HT-29 (cell line): Measurements from ENCODE around the gene ZCCHC7. TPM values are rescaled to one million over a fixed set of nuclear protein-coding genes. Genes with fewer than 3 reads are reported as not detected.
"Not testable (repeated sequence)": the region's sequence is repeated elsewhere in the genome, so short reads cannot be mapped to it uniquely, and the experiment has no call there.

Experiments
- DNase-seq: peaks from one replicate; pipeline ENCODE4 v3.0.0-alpha.2; 2015; ENCODE audit warnings: low spot score
- total RNA-seq: library from RNA; depleted of rRNA; stranded (reverse); fragments of >200 nt; shearing (Covaris generic); gene quantifications from 2 replicates; pipeline ENCODE4 v1.2.3, GENCODE V29; 2014

ZCCHC7 gene
- total RNA-seq, 1 experiment from 2014 or later: 4.6 TPM

DNA sequence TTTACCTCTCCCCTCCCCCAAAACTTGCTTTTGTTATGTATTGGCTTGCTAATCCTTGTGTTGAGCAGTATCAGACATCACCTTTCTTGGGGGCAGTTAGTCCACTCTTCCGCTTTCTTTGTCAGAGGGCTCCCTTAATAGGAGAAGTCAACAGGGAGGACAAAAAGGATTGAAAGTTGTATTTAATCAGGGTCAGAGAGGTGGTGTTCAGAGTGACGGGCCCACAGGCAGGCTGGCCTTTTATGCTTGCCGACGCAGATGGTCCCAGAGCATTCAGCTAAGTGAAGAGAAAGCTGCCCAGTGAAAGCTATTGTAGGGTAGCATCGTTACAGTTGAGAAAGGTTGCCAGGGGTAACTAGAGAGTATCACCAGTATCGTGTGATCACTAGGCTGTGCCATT lies 131.1 kb downstream of the ZCCHC7 start:
- DNase-seq: no peak

DNA sequence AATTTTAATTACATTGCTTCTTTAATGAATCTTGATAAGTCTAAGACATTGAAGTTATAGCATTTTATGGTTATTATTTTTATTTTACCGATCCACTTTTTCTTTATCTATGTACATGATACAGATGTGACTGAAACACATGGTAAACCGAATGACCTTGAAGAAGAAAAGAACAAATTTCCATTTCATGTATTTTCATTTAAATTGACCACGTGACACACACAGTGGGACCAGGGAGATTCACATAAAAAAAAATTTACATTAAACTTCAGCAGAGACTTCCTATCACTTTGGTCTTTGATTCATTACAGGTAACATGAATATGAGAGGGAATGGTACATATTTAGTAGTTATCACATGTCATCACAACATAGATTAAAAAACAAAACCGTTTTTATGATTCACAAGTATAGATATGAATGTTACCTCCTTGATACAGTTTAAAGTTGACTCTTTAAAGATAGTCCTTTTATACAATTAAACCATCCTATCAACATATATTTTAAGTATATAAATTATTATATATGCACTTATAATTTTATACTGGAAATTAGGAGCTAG lies 133.1 kb downstream of the ZCCHC7 start:
- DNase-seq: no peak

DNA sequence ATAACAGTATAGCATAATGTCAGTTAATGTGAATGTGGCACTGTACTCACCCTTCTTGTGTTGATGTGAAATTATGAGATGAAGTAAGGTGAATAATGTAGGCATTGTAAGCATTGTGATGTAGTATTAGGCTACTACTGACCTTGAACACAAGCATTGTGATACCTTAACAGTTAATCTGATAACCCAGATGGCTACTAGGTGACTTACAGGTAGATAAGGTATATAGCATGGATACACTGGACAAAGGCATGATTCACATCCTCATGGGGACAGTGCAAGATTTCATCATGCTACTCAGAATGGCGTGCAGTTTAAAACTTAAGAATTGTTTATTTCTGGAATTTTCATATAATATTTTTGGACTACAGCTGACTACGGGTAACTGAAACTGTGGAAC lies 134.8 kb downstream of the ZCCHC7 start:
- no peak for DNase-seq

DNA sequence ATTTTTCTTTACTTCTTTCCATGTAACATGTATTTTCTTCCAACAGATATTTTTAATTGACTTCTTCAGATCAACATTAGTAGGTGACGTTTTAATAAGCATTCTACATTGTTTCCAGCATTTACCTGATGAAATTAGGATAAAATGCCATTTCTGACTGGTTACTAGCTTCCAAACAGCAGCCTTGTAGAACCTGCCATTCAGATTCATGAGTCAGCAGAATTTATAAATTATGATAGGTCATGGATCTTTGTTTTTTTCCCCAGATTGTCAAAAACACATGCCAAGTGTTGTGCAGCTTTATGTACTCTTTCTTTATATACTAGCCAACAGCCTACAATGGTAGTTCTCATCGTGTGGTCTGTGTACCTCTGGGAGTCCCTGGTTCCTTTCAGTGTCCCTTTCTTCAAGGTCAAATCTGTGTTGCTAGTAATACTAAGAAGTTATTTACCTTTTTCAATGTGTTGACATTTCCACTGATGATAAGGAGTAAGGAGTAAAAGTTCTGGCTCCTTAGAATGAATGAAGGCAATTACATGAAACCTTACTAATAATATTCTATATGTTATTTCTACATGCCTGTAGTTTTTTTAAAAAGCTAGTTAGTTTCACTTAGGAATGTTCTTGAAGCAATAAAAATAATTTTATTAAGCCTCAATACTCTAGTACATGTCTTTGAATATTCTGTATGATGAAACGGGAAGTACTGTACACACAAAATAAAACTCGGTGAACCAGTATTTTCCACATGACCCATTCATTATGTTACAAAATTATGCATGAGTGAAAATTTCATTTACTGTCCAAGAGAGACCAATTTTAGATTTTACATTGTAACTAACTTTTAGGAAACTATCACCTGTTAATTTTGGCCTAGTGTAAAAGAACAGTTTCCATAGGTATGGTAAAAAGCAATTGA lies 135.8 kb downstream of the ZCCHC7 start:
- DNase-seq: no peak

DNA sequence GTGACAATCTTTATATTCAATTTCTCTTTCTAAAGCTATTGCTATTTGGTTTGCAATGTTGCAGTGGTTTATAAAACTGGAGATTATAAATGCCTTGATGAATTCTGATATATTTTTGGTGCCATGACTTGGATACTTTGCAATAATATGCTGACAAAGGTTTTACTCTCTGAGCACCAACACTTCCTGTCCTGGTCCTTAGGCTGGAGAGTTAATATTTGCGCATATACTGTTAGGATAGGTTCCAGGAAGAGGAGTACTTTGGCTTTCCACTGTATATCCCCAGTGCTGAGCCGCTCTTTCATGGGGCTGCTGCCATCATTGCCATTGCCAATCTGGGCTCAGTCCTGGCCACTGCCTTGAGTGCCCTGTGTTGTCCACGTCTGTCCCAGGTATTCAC lies 139.6 kb downstream of the ZCCHC7 start:
- DNase-seq: no peak

DNA sequence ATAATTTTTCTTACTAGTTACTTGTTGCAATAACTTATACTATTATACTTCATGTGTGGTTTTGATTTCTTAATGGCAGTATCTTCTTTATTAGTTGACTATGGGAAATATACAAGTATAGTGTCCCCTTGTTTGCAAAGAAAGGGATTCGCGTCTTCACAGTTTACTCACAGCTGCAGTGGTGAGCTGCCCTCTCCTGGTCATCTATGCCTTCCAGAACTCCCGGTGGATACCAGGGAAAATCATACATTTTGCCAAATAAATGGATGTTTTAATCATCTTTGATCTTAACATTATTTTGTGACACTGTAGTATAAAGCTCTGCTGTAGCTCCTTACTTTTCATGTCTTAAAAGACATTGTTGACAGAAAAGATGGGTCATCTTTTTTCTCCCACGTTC lies 142.0 kb downstream of the ZCCHC7 start:
- DNase-seq: peak; percentile 10

DNA sequence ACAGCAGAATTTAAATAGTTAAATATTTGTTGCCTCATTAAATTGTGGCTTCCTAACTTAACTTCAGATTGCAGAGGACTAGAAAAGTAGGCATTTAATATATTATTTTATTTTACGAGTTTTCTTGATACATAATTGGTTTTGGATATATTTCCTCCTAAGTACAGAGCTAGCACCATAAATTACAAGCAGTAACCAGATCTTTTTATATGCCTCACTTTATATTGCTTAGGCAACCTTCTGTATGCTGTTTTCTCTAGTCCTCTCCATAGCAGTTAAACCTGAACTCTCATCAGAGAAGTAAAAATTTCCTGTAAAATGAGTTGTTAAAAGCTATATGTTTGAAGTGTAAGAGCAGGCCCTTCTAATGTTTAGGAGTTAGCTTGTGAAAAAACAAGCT lies 144.2 kb downstream of the ZCCHC7 start:
- no peak for DNase-seq

DNA sequence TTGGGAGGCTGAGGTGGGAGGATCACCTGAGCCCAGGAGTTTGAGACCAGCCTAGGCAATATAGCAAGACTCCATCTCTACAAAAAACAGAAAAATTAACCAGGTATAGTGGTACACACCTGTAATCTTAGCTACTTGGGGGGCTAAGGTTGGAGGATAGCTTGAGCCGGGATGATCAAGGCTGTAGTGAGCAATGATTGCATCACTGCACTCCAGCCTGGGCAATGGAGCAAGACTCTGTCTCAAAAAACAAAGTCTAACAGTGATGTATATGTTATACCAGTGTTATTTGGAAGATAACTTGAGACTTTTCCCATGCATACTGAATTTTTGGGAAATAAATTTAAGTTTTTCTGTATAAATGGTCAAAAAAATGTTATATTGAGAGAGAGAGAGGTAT lies 146.3 kb downstream of the ZCCHC7 start:
- no peak for DNase-seq

DNA sequence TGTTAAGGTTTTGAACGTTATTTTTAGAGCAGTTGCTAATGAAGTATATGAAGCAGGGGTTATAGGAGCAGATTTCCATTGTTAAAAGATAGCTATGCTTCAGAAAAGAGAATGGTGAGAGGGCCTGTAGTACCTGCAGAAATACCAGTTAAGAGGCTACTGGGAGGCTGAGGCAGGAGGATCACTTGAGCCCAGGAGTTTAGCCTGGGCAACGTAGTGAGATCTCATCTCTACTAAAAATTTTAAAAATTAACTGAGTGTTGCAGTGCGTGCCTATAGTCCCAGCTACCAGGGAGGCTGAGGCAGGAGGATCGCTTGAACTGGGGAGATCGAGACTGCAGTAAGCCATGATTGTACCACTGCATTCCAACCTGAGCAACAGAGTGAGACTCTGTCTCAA lies 148.8 kb downstream of the ZCCHC7 start:
- DNase-seq: no peak

DNA sequence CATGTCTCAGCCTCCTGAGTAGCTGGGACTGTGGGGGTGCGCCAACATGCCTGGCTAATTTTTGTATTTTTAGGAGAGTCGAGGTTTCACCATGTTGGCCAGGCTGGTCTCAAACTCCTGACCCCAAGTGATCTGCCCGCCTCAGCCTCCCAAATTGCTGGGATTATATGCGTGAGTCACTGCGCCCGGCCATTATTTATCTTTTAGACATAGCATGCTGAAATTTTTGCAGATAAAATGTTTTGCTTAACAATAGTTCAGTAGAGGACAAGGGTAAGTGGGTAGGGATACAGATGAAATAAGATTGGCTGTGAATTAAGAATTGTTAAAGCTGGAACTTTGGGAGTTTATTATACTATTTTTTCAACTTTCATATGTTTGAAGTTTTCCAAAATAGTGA lies 151.3 kb downstream of the ZCCHC7 start:
- DNase-seq: no peak

DNA sequence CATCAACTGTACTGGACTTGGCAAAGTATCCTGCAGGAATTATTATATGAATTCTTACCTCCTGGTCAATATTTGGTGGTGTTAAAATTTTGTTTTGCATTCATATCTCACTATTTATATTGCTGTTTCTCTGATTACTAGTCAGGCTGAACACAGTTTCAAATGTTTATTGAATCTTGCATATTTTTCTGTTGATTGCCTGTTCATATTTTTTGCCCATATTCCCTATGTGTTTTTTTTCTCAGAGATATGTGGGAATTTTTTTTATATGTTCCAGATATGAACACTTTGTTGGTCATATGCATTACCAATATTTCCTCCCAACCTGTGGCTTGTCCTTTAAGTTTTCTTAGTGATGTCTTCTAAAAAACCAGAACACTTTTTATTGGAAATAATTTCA lies 153.2 kb downstream of the ZCCHC7 start:
- no peak for DNase-seq

DNA sequence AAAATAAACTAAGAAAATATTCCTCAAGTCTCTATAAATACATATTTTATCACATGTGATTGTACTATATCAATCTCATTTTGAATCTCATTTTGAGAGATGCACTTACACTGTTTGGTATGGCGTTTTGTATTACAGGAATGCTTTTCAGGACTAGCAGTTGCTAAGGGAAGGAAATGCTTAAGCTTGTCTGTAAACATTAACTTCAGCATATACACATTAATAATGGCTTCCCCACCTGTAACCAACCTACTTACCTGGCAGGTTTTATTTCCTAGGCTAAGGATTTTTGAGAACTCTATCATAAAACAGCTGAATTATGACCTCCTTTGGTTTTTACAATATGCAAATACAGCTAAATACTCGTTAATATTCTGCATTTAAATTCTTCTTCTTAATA lies 161.2 kb downstream of the ZCCHC7 start:
- DNase-seq: no peak

DNA sequence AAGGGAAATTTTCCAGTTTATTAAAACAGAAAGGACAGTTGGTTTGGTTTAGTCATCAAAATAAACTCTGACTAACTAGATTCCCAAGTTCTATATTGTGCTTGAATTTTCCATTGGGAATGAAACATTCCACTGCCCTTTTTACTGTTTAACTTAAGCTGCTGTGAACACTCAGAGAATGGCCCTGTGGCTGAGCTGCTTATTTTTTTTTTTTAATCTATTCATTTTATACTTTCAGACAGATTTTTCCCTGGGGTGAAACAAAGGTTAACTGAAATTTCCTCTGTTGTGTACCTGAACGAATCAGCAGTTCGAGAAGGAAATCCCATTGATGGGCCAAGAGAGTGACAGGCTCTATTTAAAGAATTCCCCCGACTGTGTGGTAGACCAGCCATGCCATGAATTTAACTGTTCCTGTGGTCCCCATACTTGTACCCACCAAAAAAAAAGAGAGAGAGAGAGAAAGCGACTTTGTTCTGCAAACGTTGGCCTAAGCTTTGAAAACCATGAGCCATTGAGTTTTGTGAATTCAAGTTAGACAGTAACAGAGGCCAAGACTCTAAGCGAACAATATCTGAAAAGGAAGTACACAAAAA lies 163.5 kb downstream of the ZCCHC7 start:
- DNase-seq: no peak

DNA sequence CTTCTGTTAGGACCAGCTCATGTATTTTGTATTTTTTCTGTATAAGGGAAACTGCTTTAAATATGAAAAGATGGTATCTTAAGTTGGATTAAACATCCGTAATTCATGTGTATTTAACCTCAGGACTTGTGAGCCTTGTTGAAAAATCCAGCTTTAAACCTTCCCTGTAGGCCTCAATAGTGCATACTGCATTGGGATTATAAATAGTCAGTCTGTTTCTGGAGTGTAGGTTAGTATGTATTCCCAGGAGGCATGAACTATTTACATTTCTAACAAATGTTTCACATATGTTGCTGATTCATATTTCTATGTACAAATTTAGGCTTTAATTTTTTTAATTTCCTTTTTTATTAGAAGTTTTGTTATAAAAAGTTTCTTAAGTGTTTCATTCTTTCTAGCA lies 164.3 kb downstream of the ZCCHC7 start:
- DNase-seq: no peak

DNA sequence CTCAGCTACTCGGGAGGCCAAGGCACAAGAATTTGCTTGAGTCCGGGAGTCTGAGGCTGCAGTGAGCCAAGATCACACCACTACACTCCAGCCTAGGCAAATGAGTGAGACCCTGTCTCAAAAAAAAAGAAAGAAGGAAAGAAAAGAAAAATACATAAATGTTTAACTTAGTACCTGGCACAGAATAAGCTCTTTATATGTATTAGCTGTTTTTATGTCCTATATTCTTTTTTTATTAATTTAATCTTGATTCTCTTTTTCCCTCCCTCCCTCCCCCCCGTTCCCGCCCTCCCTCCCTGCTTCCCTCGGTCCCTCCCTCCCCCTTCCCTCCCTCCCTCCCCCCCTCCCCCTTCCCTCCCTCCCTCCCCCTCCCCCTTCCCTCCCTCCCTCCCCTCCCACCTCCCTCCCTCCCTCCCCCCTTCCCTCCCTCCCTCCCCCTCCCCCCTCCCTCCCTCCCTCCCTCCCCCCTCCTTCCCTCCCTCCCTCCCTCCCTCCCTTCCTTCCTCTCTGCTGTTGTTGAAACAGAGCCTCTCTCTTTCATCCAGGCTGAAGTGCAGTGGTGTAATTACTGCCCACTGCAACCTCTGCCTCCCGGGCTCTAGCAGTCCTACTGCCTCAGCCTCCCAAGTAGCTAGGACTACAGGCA lies 166.3 kb downstream of the ZCCHC7 start:
- DNase-seq: no peak

DNA sequence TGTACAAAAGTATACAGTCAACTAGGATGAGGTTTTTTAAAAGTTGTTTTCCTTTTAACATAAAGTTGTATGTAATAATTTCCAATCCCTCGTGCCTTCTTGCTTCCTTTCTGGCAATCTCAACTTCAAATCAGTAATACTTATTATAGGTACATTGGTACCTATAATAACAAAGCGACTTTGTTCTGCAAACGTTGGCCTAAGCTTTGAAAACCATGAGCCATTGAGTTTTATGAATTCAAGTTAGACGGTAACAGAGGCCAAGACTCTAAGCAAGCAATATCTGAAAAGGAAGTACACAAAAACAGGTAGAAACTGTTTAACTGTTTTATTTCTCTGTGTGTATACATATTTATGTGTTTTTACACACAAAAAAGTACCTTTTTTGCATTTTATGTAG lies 166.9 kb downstream of the ZCCHC7 start:
- DNase-seq: no peak

DNA sequence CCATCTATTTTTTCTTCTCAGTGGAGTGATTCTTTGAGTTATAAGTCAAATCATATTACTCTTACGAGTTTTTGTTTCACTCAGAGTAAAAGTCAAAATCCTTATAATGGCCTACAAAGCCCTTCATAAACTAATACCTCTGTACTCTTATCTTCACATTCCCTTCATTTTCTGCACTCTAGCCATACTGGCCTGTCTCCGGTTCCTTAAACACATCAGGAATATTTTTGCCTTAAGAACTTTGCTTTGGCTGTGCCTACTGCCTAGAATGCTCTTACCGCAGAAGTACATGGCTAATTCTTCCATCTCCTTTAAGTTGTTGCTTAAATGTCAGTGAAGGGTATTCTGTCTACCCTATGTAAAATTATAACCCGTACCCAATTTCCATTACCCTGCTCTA lies 169.3 kb downstream of the ZCCHC7 start:
- DNase-seq: no peak

DNA sequence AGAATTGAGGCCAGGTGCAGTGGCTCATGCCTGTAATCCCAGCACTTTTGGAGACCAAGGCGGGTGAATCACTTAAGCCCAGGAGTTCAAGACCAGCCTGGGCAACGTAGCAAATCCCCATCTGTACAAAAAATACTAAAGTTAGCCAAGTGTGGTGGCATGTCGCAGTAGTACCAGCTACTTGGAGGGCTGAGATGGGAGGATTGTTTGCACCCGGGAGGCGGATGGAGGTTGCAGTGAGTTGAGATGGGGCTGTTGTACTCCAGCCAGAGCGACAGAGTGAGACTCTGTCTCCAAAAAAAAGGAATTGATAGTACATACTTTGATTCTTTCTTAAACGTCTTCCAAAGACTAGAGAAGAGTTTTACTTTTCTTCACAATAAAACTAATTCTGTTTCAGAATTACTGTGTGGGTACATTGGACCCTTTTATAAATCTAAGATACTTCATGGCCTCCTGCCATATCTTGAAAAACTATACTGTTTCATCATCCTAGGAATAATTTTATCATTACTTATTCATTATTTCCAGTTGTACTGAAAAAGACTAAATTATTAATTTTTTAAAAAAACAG lies 170.1 kb downstream of the ZCCHC7 start:
- no peak for DNase-seq

DNA sequence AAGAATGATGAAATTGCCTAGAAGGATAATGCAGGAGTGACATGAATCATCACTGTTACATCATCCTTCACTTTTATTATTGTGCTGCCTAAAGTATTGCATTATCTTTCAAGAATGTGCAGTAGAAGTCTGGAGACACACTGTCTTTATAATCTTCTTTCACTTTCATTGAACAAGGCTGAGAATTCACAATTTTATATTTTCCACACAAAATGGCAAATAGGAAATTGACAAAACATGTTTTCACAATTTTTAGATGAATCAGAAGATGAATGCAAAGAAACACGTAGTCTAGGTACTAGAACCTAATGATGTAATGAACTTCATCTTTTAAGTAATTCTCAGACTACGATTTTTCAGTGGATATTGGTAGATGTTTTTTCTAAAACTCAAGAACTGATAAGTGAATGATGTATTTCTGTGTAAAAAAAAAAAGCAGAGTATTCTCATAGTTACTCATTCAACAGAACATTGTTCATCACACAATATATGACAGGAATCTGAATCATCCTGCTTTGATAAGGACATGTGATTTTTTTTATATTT lies 170.6 kb downstream of the ZCCHC7 start:
- no peak for DNase-seq

DNA sequence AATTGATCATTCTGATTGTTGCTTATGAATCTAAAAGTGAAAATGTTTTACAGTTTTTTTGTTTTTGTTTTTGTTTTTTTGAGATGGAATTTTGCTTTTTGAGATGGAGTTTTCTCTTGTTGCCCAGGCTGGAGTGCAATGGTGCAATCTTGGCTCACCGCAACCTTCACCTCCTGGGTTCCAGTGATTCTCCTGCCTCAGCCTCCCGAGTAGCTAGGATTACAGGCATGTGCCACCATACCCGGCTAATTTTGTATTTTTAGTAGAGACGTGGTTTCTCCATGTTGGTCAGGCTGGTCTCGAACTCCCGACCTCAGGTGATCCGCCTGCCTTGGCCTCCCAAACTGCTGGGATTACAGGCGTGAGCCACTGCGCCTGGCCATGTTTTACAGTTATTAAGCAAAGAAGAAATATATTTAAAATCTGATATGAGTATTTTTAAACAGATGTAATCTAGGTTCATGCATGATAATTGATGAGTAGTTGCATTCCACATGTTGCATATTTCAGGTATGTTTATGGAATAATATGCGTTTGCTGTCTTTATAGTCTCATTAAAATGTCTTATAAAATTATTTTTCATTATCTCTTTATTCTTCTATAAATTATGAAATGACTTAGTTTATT lies 171.4 kb downstream of the ZCCHC7 start:
- not testable (repeated sequence) for DNase-seq

DNA sequence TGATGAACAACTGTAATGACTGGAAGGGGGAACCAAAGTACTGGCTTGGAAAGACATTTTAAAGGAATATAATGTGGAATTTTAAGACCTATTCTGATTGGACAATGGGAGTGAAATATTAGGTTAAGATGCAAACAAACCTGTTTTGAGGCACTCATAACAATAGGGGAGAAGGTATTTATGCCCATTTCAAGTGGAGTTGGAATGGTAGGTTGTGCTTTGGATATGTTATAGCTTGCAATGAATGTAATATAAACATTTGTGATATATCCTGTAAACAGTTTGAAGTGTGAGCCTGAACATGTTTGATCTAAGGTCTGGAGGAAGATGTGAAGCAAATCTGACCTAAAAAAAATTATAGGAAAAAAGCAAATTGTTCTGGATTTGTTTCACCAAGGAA lies 172.5 kb downstream of the ZCCHC7 start:
- no peak for DNase-seq
